ENCODE data around the gene ABHD11.

Gene ABHD11

DNA sequence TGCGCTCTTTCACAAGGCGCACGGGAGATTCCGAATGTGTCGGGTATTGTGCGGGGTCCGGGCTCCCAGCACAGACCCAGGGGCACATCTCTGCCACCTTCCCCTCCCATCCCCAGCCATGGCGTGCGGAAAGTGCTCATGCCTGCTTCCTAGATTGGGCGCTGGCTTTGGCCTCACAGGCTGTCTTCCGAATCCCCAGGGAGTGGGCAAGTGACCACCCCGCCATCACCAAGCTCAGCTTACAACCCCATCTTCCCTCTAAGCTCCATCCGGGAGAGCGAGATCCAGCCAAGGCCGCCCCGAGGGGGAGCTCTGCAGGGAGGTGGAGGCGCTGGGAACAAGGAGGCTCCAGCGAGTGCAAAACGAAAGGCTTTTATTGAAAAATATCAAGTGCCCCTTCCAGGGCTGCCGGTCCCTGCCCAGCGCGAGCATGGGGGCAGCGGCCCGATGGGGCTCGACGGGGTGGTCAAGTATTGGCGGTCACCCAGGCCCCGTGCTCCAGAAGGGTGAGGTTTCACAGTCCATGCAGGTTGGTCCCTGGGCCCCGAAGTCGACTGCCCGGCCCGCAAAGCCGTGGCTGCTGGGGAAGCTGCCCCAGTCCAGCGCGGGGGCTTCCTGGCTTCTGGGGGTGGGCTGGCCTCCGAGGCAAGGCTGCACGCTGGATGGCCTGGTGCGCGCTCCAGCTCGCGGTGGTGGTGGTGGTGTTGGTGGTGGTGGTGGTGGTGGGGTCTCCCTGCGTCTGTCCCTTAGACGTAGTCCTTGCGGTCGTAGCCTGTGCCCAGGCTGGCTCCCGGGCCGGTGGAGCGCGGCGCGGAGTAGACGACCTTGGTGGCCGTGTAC is 30.3 kb upstream of the ABHD11 start:
- Histone ChIP-seq H3K27ac (ENCODE audit: low read length) (peak overlapping the region; percentile 74), H3K4me1 (ENCODE audit: control insufficient read depth in 1 of 2, insufficient read depth in 2 of 2, low read length in 2 of 2) (peaks cover 0 to 19% of the 10 kb centered on the region in 2 donors), H3K4me3 (ENCODE audit: low read depth in 1 of 2, low read length in 2 of 2) (peak overlapping the region; percentile 17 to 39), H3K9me3 (ENCODE audit: control insufficient read depth in 1 of 2, low read length in 2 of 2) (no peaks in the 10 kb centered on the region), H3K27me3 (ENCODE audit: low read depth, low read length) (peaks cover 11% of the 10 kb centered on the region), H3K36me3 (ENCODE audit: control insufficient read depth in 1 of 2, insufficient read depth in 2 of 2, low read length in 2 of 2) (no peaks in the 10 kb centered on the region)

DNA sequence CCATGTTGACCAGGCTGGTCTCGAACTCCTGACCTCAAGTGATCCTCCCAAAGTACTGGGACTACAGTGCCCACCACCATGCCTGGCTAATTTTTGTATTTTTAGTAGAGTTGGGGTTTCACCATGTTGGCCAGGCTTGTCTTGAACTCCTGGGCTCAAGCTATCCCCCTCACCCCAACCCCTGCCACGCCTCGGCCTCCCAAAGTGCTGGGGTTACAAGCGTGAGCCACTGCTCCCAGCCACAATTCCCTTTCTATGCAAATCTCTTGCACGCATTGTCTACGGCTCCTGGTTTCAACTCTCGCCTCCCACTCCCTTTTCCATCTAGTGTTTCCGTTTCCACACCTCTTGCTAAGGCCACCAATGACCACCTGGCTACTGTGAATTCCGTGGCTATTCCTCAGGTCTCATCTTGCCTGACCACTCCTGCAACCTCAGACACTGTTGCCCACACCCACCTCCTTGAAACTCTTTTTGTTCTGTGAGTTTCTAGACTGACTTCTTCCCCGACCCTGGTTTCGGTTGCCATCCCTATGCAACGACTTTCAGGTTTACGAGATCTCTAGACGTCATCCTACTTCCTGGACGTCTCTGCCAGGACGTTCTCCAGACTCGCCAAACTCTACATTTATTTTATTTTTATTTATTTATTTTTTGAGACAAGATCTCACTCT is 28.1 kb upstream of the ABHD11 start:
- H3K36me3 ChIP-seq (ENCODE audit: control insufficient read depth in 1 of 2, insufficient read depth in 2 of 2, low read length in 2 of 2) = no peaks in the 10 kb centered on the region
- H3K4me3 ChIP-seq (ENCODE audit: low read depth in 1 of 2, low read length in 2 of 2) = no peak overlapping the region
- H3K27ac ChIP-seq (ENCODE audit: low read length) = no peak overlapping the region
- H3K4me1 ChIP-seq (ENCODE audit: control insufficient read depth in 1 of 2, insufficient read depth in 2 of 2, low read length in 2 of 2) = peaks cover 0 to 19% of the 10 kb centered on the region in 2 donors
- H3K9me3 ChIP-seq (ENCODE audit: control insufficient read depth in 1 of 2, low read length in 2 of 2) = no peaks in the 10 kb centered on the region
- H3K27me3 ChIP-seq (ENCODE audit: low read depth, low read length) = peaks cover 11% of the 10 kb centered on the region

DNA sequence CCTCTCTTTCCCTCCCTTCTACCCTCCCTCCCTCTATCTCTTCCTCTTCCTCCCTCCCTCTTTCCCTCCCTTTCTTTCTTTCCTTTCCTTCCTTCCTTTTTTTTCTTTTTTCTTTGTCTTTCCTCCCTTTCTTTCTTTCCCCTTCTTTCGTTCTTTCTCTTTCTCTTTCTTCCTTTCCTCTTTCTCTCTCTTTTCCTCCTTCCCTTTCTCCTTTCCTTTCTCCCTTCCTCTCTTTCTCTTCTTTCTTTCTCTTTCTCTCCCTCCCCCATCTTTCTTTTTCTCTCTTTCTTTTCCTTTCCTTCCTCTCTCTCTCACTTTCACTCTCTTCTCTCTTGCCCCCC is 24.0 kb upstream of the ABHD11 start:
- Histone ChIP-seq H3K36me3 (ENCODE audit: control insufficient read depth in 1 of 2, insufficient read depth in 2 of 2, low read length in 2 of 2) (no peaks in the 10 kb centered on the region), H3K4me1 (ENCODE audit: control insufficient read depth in 1 of 2, insufficient read depth in 2 of 2, low read length in 2 of 2) (no peaks in the 10 kb centered on the region), H3K4me3 (ENCODE audit: low read depth in 1 of 2, low read length in 2 of 2) (no peak overlapping the region), H3K27me3 (ENCODE audit: low read depth, low read length) (no peaks in the 10 kb centered on the region), H3K9me3 (ENCODE audit: control insufficient read depth in 1 of 2, low read length in 2 of 2) (no peaks in the 10 kb centered on the region), H3K27ac (ENCODE audit: low read length) (no peak overlapping the region)

DNA sequence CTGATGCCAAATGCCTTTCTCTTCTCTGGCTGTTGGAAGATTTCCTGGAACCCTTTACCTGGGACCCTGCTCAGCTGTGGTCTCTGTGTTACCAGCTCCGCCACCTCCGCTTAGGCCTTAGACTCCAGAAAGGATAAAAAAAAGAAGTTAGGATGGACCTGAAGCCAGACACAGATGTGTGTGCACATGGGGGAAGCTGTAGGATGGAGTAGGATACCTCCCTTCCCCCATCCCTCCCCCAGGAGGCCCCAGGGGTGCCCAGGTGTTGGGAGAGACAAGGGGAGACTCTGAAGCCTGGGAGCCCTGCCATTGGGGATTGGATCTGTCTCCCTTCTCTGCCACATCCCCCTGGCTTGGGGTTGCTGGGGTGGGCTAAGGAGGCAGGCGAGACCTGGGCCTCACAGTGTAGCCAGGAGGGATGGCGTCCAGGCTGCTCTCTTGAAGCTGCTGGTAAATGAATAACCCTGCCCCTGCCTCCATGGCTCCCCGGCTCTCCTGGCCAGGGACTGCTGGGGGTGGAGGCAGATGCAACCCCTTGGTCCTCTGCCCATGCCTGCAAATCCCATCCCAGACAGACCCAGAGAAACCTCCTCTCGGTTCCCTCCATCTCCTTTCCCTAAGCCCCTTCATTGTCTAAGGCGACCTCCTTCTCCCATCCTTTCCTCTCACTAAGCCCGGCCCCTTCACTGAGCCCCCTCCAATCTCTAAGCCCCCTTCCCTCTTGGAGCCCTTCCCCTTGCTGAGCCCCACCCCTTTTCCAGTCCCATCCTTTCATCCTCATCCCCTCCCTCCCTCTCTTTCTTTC is 23.5 kb upstream of the ABHD11 start:
- H3K4me1 ChIP-seq (ENCODE audit: control insufficient read depth in 1 of 2, insufficient read depth in 2 of 2, low read length in 2 of 2) = no peaks in the 10 kb centered on the region
- no peaks in the 10 kb centered on the region for H3K36me3 ChIP-seq (ENCODE audit: control insufficient read depth in 1 of 2, insufficient read depth in 2 of 2, low read length in 2 of 2)
- no peaks in the 10 kb centered on the region for H3K9me3 ChIP-seq (ENCODE audit: control insufficient read depth in 1 of 2, low read length in 2 of 2)
- no peak overlapping the region for H3K27ac ChIP-seq (ENCODE audit: low read length)
- H3K4me3 ChIP-seq (ENCODE audit: low read depth in 1 of 2, low read length in 2 of 2) = no peak overlapping the region
- no peaks in the 10 kb centered on the region for H3K27me3 ChIP-seq (ENCODE audit: low read depth, low read length)

DNA sequence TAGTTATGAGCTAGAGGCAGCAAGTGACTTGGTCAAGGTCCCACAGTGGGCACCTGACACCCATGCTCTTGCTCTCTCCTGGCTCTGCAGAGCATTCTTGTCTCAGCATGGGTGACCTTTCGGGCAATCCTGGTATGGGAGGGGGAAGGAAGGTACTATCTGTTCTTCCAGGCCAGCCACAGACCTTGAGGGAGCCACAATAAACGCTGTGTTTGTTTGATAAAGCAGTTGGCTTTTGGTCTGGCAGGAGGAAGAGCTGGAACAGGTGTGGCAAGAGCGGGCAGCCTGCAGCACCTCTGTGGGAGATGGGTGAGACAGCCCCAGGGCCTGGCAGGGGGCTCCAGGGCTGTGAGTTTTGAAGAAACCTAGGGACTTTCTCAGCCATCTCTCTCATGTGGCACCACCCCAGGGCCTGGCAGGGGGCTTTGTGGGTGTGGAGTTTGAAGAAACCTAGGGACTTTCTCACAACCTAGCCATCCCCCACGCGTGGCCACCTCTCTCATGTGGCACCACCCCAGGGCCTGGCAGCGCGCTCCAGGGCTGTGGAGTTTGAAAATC is 20.1 kb upstream of the ABHD11 start:
- Histone ChIP-seq H3K4me1 (ENCODE audit: control insufficient read depth in 1 of 2, insufficient read depth in 2 of 2, low read length in 2 of 2) (no peaks in the 10 kb centered on the region), H3K36me3 (ENCODE audit: control insufficient read depth in 1 of 2, insufficient read depth in 2 of 2, low read length in 2 of 2) (no peaks in the 10 kb centered on the region), H3K4me3 (ENCODE audit: low read depth in 1 of 2, low read length in 2 of 2) (no peak overlapping the region), H3K27me3 (ENCODE audit: low read depth, low read length) (no peaks in the 10 kb centered on the region), H3K9me3 (ENCODE audit: control insufficient read depth in 1 of 2, low read length in 2 of 2) (no peaks in the 10 kb centered on the region), H3K27ac (ENCODE audit: low read length) (no peak overlapping the region)

- peaks cover 0 to 3% of the 10 kb centered on the region in 2 donors for H3K4me1 ChIP-seq (ENCODE audit: control insufficient read depth in 1 of 2, insufficient read depth in 2 of 2, low read length in 2 of 2)
- H3K27ac ChIP-seq (ENCODE audit: low read length) = no peak overlapping the region
- no peaks in the 10 kb centered on the region for H3K36me3 ChIP-seq (ENCODE audit: control insufficient read depth in 1 of 2, insufficient read depth in 2 of 2, low read length in 2 of 2)
- H3K27me3 ChIP-seq (ENCODE audit: low read depth, low read length) = no peaks in the 10 kb centered on the region
- H3K4me3 ChIP-seq (ENCODE audit: low read depth in 1 of 2, low read length in 2 of 2) = no peak overlapping the region
- H3K9me3 ChIP-seq (ENCODE audit: control insufficient read depth in 1 of 2, low read length in 2 of 2) = no peaks in the 10 kb centered on the region
Measured at GRCh38 chr7:73749931-73750776, 11.6 kb upstream of the ABHD11 start.

- no peak overlapping the region for H3K4me3 ChIP-seq (ENCODE audit: low read depth in 1 of 2, low read length in 2 of 2)
- peaks cover 0 to 9% of the 10 kb centered on the region in 2 donors for H3K4me1 ChIP-seq (ENCODE audit: control insufficient read depth in 1 of 2, insufficient read depth in 2 of 2, low read length in 2 of 2)
- no peak overlapping the region for H3K27ac ChIP-seq (ENCODE audit: low read length)
- no peaks in the 10 kb centered on the region for H3K9me3 ChIP-seq (ENCODE audit: control insufficient read depth in 1 of 2, low read length in 2 of 2)
- H3K27me3 ChIP-seq (ENCODE audit: low read depth, low read length) = no peaks in the 10 kb centered on the region
- no peaks in the 10 kb centered on the region for H3K36me3 ChIP-seq (ENCODE audit: control insufficient read depth in 1 of 2, insufficient read depth in 2 of 2, low read length in 2 of 2)
Measured at GRCh38 chr7:73746378-73746777, 7.8 kb upstream of the ABHD11 start.

DNA sequence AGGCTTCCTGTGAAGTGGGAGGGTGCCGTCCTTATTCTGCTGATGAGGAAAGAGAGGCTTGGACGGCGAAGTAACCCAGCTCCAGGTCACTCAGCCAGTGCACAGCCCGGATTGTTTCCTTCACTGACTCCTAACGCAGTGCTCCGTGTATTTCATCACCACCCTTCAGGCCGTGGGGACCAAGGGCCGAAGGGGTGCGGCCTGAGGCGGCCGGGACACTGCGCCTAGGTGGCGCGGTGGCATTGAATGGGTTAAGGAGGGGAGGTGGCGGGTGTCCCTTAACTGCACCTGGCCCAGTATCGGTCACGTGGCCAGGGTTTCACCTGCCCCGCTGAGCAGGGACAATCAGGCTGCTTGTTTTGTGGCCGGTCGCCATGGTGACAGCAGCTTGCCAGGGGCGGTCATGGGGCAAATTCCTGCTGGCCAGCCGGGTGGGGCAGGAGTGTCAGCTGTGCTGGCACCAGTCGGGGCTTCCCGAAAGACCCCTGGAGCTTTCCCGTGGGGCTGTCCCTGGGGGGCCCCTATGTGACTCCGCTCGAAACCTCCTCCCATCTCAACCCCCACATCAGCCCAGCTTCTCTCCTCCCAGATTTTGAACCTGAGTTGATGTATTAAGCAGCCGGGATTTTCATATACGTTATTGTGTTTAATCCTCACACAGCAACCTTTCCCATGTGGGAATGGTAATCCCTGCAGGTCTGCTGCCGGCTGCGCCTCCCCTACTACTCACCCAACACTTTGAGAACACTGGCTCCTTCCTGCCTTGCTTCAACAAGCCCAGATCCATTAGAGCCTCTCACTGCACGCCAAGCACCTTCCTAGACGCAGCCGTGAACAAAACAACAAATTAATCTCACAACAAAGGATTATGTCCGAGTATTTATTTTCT is 4.4 kb upstream of the ABHD11 start:
- Histone ChIP-seq H3K27me3 (ENCODE audit: low read depth, low read length) (no peaks in the 10 kb centered on the region), H3K4me3 (ENCODE audit: low read depth in 1 of 2, low read length in 2 of 2) (no peak overlapping the region), H3K27ac (ENCODE audit: low read length) (peak overlapping the region; percentile 82)

GRCh38 chr7:73742338-73742752 is 3.7 kb upstream of the ABHD11 start:
- H3K4me1 ChIP-seq (ENCODE audit: control insufficient read depth in 1 of 2, insufficient read depth in 2 of 2, low read length in 2 of 2) = peaks cover 4 to 22% of the 10 kb centered on the region in 2 donors
- H3K9me3 ChIP-seq (ENCODE audit: control insufficient read depth in 1 of 2, low read length in 2 of 2) = no peaks in the 10 kb centered on the region
- H3K4me3 ChIP-seq (ENCODE audit: low read depth in 1 of 2, low read length in 2 of 2) = no peak overlapping the region
- no peaks in the 10 kb centered on the region for H3K27me3 ChIP-seq (ENCODE audit: low read depth, low read length)
- peak overlapping the region; percentile 79 for H3K27ac ChIP-seq (ENCODE audit: low read length)
- peaks cover 0 to 3% of the 10 kb centered on the region in 2 donors for H3K36me3 ChIP-seq (ENCODE audit: control insufficient read depth in 1 of 2, insufficient read depth in 2 of 2, low read length in 2 of 2)

More for the DNA sequence above, 4.4 kb upstream of the ABHD11 start:
- H3K4me1 ChIP-seq (ENCODE audit: control insufficient read depth in 1 of 2, insufficient read depth in 2 of 2, low read length in 2 of 2) = peaks cover 0 to 15% of the 10 kb centered on the region in 2 donors
- no peaks in the 10 kb centered on the region for H3K9me3 ChIP-seq (ENCODE audit: control insufficient read depth in 1 of 2, low read length in 2 of 2)
- no peaks in the 10 kb centered on the region for H3K36me3 ChIP-seq (ENCODE audit: control insufficient read depth in 1 of 2, insufficient read depth in 2 of 2, low read length in 2 of 2)

- no peak overlapping the region for H3K27ac ChIP-seq (ENCODE audit: low read length)
- peaks cover 0 to 4% of the 10 kb centered on the region in 2 donors for H3K36me3 ChIP-seq (ENCODE audit: control insufficient read depth in 1 of 2, insufficient read depth in 2 of 2, low read length in 2 of 2)
- H3K4me1 ChIP-seq (ENCODE audit: control insufficient read depth in 1 of 2, insufficient read depth in 2 of 2, low read length in 2 of 2) = peaks cover 4 to 23% of the 10 kb centered on the region in 2 donors
- no peak overlapping the region for H3K4me3 ChIP-seq (ENCODE audit: low read depth in 1 of 2, low read length in 2 of 2)
- no peaks in the 10 kb centered on the region for H3K9me3 ChIP-seq (ENCODE audit: control insufficient read depth in 1 of 2, low read length in 2 of 2)
- no peaks in the 10 kb centered on the region for H3K27me3 ChIP-seq (ENCODE audit: low read depth, low read length)
Measured at GRCh38 chr7:73741600-73741999, 3.0 kb upstream of the ABHD11 start.

Data from muscle layer of duodenum (tissue), 2 donors.